SU-DHL-6 (cell line): Measurements from ENCODE around the gene RFC2.
"Not testable (repeated sequence)": the region's sequence is repeated elsewhere in the genome, so short reads cannot be mapped to it uniquely, and the experiment has no call there.

Experiments used
- H2AFZ ChIP-seq: fragments of 200-600 bp; sonication (generic); 2 replicates; pipeline ENCODE4 v1.6.1; 2014; ENCODE audit warnings: low read depth, mild to moderate bottlenecking, moderate library complexity, mixed read lengths, antibody characterized with exemption, low read length; ENCODE audit not compliant: severe bottlenecking
- H3F3A ChIP-seq: fragments of 200-600 bp; shearing (Covaris generic); 2 replicates; pipeline ENCODE4 v1.6.0; 2016; ENCODE audit warnings: antibody characterized with exemption, mild to moderate bottlenecking; ENCODE audit not compliant: insufficient read depth
- H3K27ac ChIP-seq: fragments of 200-600 bp; sonication (generic); 2 replicates; pipeline ENCODE4 v1.5.1; 2016; ENCODE audit warnings: low read depth, mild to moderate bottlenecking, low read length, moderate library complexity, mixed read lengths
- H3K27me3 ChIP-seq: fragments of 200-600 bp; sonication (generic), shearing (Covaris generic); 2 replicates; pipeline ENCODE4 v1.6.0; 2014; ENCODE audit warnings: mild to moderate bottlenecking, low read length
- H3K36me3 ChIP-seq: fragments of 200-600 bp; sonication (generic); 2 replicates; pipeline ENCODE4 v1.6.1; 2014; ENCODE audit warnings: mild to moderate bottlenecking, low read length, mixed read lengths
- H3K4me2 ChIP-seq: fragments of 300-600, 200-600 bp; shearing (Covaris generic), sonication (generic); 2 replicates; pipeline ENCODE4 v1.6.0; 2014; ENCODE audit warnings: low read length, low read depth, mild to moderate bottlenecking; ENCODE audit not compliant: poor library complexity, severe bottlenecking
- H3K4me3 ChIP-seq: fragments of 200-600 bp; sonication (generic); 2 replicates; pipeline ENCODE4 v1.5.1; 2014; ENCODE audit warnings: antibody characterized with exemption, low read length, mild to moderate bottlenecking, mixed read lengths; ENCODE audit not compliant: insufficient read depth, poor library complexity, severe bottlenecking
- H3K79me2 ChIP-seq: fragments of 200-600 bp; sonication (generic); 2 replicates; pipeline ENCODE4 v1.6.1; 2014; ENCODE audit warnings: mild to moderate bottlenecking, low read length, moderate library complexity; ENCODE audit not compliant: insufficient read depth
- H3K9ac ChIP-seq: fragments of 200-600 bp; sonication (generic); 2 replicates; pipeline ENCODE4 v1.7.0; 2014; ENCODE audit warnings: mild to moderate bottlenecking, low read length
- H3K9me2 ChIP-seq: fragments of 200-600 bp; sonication (generic); replicated peaks from 2 replicates; pipeline ENCODE4 v1.6.1; 2014; ENCODE audit warnings: low read length; ENCODE audit not compliant: insufficient read depth
- H3K9me3 ChIP-seq: fragments of 200-600 bp; sonication (generic); 2 replicates; pipeline ENCODE4 v1.6.1; 2014; ENCODE audit warnings: low read length, mixed read lengths; ENCODE audit not compliant: insufficient read depth
- H4K20me1 ChIP-seq: fragments of 200-600 bp; sonication (generic); 2 replicates; pipeline ENCODE4 v1.6.1; 2014; ENCODE audit warnings: low read depth, mild to moderate bottlenecking, antibody characterized with exemption, low read length, moderate library complexity, mixed read lengths
- CTCF ChIP-seq: fragments of 200-600 bp; sonication (generic); IDR thresholded peaks from one replicate; pipeline ENCODE4 v1.5.1; 2017; ENCODE audit warnings: antibody characterized with exemption, mild to moderate bottlenecking, low read length, moderate library complexity; ENCODE audit not compliant: insufficient read depth, poor library complexity, severe bottlenecking
- EZH2phosphoT487 ChIP-seq: fragments of 200-600 bp; sonication (generic), shearing (Covaris generic); conservative IDR thresholded peaks from 2 replicates; pipeline ENCODE4 v1.6.1; 2018; ENCODE audit warnings: mild to moderate bottlenecking, antibody characterized with exemption, low read length, moderate library complexity, mixed read lengths

The RFC2 gene

GRCh38 chr7:74253331-74253730 lies 868 bp downstream of the RFC2 start:
- peak overlapping the region; percentile 69 for H3K4me2 ChIP-seq
- TF ChIP-seq CTCF (no peak), EZH2phosphoT487 (no peak)
- H2AFZ ChIP-seq, result no peak overlapping the region
- H4K20me1 ChIP-seq, result no peaks in the 10 kb centered on the region
- H3F3A ChIP-seq, result no peaks in the 10 kb centered on the region; the same call in 1 of the 2 replicates
- H3K79me2 ChIP-seq, result peaks cover 31% of the 10 kb centered on the region
- peak overlapping the region; percentile 87 for H3K4me3 ChIP-seq
- peak overlapping the region; percentile 63 for H3K27ac ChIP-seq
- peaks cover 3% of the 10 kb centered on the region; the same call in 1 of the 2 replicates for H3K36me3 ChIP-seq
- peak overlapping the region; percentile 94 for H3K9ac ChIP-seq
- H3K9me2 ChIP-seq, result no peaks in the 10 kb centered on the region
- H3K9me3 ChIP-seq, result no peaks in the 10 kb centered on the region
- H3K27me3 ChIP-seq, result no peaks in the 10 kb centered on the region

- H3K9ac ChIP-seq, result peak overlapping the region; percentile 94
- no peak overlapping the region for H2AFZ ChIP-seq
- no peaks in the 10 kb centered on the region for H3K9me3 ChIP-seq
- peak overlapping the region; percentile 87 for H3K4me3 ChIP-seq
- H3K36me3 ChIP-seq, result peaks cover 3% of the 10 kb centered on the region; the same call in 1 of the 2 replicates
- peaks cover 31% of the 10 kb centered on the region for H3K79me2 ChIP-seq
- H3K27me3 ChIP-seq, result no peaks in the 10 kb centered on the region
- H4K20me1 ChIP-seq, result no peaks in the 10 kb centered on the region
- TF ChIP-seq EZH2phosphoT487 (no peak), CTCF (no peak)
- no peaks in the 10 kb centered on the region for H3K9me2 ChIP-seq
- H3K27ac ChIP-seq, result peak overlapping the region; percentile 63; the same call in 1 of the 2 replicates
- H3K4me2 ChIP-seq, result peak overlapping the region; percentile 69
- no peaks in the 10 kb centered on the region; the same call in 1 of the 2 replicates for H3F3A ChIP-seq
These were observed 1.3 kb downstream of the RFC2 start for GRCh38 chr7:74252893-74253292.

- not testable (repeated sequence) for H4K20me1 ChIP-seq, H3K27ac ChIP-seq, H3K36me3 ChIP-seq, H3K9me3 ChIP-seq, H3K9me2 ChIP-seq, H3F3A ChIP-seq, H3K4me3 ChIP-seq, H3K9ac ChIP-seq, H2AFZ ChIP-seq, H3K4me2 ChIP-seq, H3K27me3 ChIP-seq
- H3K79me2 ChIP-seq, result peaks cover 30% of the 10 kb centered on the region
These were observed 5.1 kb downstream of the RFC2 start for GRCh38 chr7:74249058-74249457.

DNA sequence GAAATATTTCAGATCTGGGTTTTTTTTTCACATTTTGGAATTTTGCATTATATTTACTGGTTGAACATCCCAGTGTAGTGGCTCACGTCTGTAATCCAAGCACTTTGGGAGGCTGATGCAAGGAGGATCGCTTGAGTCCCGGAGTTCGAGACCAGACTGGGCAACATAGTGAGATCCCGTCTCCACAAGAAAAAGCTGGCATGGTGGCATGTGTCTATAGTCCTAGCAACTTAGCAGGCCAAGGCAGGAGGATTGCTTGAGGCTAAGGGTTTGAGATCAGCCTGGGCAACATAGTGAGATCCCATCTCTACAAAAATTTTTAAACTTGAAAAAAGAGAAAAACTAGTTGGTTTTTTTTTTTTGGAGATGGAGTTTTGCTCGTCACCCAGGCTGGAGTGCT lies 6.0 kb downstream of the RFC2 start:
- Histone ChIP-seq H3K4me2 (no peak overlapping the region), H3K9me2 (no peaks in the 10 kb centered on the region), H3K79me2 (peaks cover 21% of the 10 kb centered on the region), H3K36me3 (peaks cover 12% of the 10 kb centered on the region; the same call in 1 of the 2 replicates), H3K27me3 (no peaks in the 10 kb centered on the region), H3K27ac (no peak overlapping the region), H2AFZ (no peak overlapping the region), H3K9ac (no peak overlapping the region), H4K20me1 (no peaks in the 10 kb centered on the region), H3K4me3 (no peak overlapping the region), H3F3A (no peaks in the 10 kb centered on the region), H3K9me3 (no peaks in the 10 kb centered on the region)
- TF ChIP-seq CTCF (no peak), EZH2phosphoT487 (no peak)
